ENCODE measurements around the gene HSPH1.

DNA sequence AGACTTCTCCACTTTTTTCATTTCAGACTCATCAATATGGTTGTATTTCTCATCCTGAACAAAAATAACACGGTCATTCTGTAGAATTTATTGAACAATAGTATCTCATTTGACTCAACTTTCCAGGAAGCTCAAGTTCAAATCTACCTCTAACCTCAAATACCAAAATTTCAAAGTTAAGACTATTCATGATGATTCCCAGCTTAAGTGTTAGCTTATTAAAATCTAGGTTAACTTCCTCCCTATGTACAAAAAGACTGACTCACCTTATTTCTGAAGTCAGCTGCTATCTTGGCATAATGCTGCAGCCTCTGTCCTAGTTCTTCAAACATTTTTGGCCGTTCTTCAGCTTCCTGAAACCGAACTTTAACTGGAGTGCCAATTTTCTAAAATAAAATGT lies 23.2 kb downstream of the HSPH1 start:
- no peak for TF ChIP-seq CTCF (optimal IDR thresholded peaks at IDR 0.05 in 1 of 3, IDR thresholded peaks at IDR 0.05 in 1 of 3, conservative IDR thresholded peaks at IDR 0.05 in 1 of 3; ENCODE audit: extremely low read depth in 1 of 3, insufficient read depth in 2 of 3, low read length in 3 of 3)
- TF ChIP-seq EZH2 (IDR thresholded peaks at IDR 0.05; ENCODE audit: low read length), result no peak
